Erythroblast (primary cell): ENCODE data around the gene MAN1C1.
A peak's percentile ranks its signal among the peaks of the same experiment; 100 is the strongest.
"Not testable (repeated sequence)": the region's sequence is repeated elsewhere in the genome, so short reads cannot be mapped to it uniquely, and the experiment has no call there.

Source experiments
- DNase-seq, 2 experiments: peaks; one replicate each; lab custom pipeline; 2025; lab: John Stamatoyannopoulos, UW
- GATA1 ChIP-seq: IDR thresholded peaks from 2 replicates; pipeline ENCODE4 v1.6.1; 2011; ENCODE audit warnings: low read depth, mild to moderate bottlenecking, control low read depth, low read length, moderate library complexity
- POLR2A ChIP-seq: IDR thresholded peaks from 2 replicates; pipeline ENCODE4 v1.6.1; 2011; ENCODE audit warnings: mild to moderate bottlenecking, low read length

MAN1C1 gene

GRCh38 chr1:25727635-25728286 is 111.2 kb downstream of the MAN1C1 start:
- no peak for TF ChIP-seq GATA1
- no peak for TF ChIP-seq POLR2A
- no peak for DNase-seq

GRCh38 chr1:25728301-25728935 is 111.8 kb downstream of the MAN1C1 start:
- DNase-seq, result no peak
- no peak for TF ChIP-seq POLR2A
- TF ChIP-seq GATA1, result no peak

GRCh38 chr1:25729045-25729444 is 112.5 kb downstream of the MAN1C1 start:
- no peak for TF ChIP-seq GATA1
- TF ChIP-seq POLR2A, result no peak
- no peak for DNase-seq

- TF ChIP-seq GATA1, result no peak
- TF ChIP-seq POLR2A, result no peak
- DNase-seq, result no peak
Measured at GRCh38 chr1:25729790-25730644, 113.4 kb downstream of the MAN1C1 start.

- DNase-seq, result peak in 1 of 2 experiments; percentile 28
- TF ChIP-seq POLR2A (no peak), GATA1 (no peak)
Measured at GRCh38 chr1:25731148-25731547, 114.6 kb downstream of the MAN1C1 start.

DNA sequence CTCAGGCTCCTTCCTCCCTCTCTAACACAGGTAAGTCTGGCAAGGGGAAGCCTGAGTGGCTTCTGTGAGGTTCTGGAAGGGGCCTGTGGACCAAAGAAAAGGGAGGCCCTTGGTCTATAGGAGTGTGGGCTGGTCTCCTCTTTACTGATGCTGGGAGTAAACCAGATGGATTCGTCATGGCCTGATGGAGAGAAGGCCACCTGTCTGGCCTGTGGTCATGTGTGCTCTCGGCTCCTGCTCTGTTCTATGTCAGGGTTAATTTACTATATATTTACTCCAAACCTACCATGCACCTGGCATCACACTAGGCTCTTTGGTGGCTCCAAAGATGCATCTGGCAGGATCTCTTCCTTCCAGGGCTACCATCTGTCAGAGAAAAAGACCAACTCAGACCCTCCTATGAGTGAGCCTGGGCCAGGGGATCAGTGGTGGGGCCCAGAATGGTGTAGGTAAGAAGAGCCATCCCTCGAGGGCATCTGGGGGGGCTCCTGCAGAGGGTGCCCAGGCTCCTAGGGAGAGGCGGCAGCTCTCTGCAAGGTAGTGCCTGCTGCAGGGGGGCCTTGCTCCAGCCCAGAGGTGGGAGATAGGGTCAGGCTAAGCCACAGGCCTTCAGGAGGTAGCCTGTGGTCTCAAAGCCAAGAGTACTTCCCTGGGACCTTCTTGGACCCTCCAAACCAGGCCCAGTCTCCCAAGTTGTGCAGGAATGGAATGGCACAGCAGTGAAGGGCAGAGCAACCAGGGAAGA is 115.2 kb downstream of the MAN1C1 start:
- no peak for TF ChIP-seq POLR2A
- TF ChIP-seq GATA1, result no peak
- no peak for DNase-seq

DNA sequence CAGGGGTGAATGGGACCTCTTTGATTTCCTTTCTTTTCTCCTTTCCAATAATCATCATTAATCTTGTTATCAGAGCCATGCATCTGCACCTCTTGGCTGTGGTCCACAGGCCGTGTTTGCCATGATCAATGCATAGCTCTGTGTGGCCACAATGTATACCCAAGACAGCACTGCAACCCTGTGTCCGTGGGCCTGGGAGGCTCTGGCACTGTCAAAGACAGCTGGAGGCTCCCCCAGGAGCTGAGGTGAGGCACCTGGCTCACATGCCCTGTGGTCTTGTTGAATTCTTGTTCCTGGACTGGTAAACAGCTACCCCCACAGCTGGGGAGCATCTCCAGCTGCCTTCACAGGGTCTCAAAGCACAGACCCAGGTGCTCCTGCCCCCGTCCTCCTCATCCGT is 116.2 kb downstream of the MAN1C1 start:
- DNase-seq, result no peak
- TF ChIP-seq GATA1 (no peak), POLR2A (no peak)

GRCh38 chr1:25733271-25733670 is 116.7 kb downstream of the MAN1C1 start:
- TF ChIP-seq POLR2A, result no peak
- no peak for TF ChIP-seq GATA1
- no peak for DNase-seq

- not testable (repeated sequence) for DNase-seq
Measured at GRCh38 chr1:25734991-25735390, 118.4 kb downstream of the MAN1C1 start.

DNA sequence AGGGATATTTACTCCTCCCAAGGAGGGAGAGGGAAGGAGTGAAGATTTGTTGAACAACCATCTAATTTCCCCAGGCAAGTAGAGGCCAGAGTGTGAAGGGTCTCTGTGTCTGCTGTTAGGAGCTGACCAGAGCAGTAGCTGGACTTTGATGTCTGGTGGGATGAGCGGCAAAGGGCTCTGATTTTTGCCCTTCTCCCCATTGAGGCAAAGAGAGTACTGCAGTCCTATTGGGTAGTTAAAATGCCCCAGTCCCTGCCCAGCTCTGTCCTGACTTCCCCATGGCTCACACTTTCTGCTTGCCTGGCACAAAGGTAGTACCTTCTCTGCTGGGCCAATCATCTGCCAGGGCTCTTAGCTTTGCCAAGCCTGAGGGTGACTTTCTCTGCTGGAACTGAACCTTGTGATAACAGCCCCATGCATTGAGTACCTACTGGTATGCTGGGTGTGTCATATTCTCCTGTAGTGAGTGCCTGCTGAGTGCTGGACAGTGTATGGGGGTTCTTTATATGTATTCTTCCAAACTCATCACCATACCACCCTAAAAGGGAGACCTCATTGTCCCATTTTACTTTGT is 119.5 kb downstream of the MAN1C1 start:
- DNase-seq, result no peak
- TF ChIP-seq GATA1 (no peak), POLR2A (no peak)

GRCh38 chr1:25737130-25737529 is 120.5 kb downstream of the MAN1C1 start:
- DNase-seq, result no peak
- no peak for TF ChIP-seq POLR2A
- TF ChIP-seq GATA1, result no peak

GRCh38 chr1:25738499-25738898 is 121.9 kb downstream of the MAN1C1 start:
- no peak for DNase-seq
- no peak for TF ChIP-seq GATA1
- no peak for TF ChIP-seq POLR2A

GRCh38 chr1:25739341-25739740 is 122.8 kb downstream of the MAN1C1 start:
- TF ChIP-seq POLR2A (no peak), GATA1 (no peak)
- DNase-seq, result no peak

DNA sequence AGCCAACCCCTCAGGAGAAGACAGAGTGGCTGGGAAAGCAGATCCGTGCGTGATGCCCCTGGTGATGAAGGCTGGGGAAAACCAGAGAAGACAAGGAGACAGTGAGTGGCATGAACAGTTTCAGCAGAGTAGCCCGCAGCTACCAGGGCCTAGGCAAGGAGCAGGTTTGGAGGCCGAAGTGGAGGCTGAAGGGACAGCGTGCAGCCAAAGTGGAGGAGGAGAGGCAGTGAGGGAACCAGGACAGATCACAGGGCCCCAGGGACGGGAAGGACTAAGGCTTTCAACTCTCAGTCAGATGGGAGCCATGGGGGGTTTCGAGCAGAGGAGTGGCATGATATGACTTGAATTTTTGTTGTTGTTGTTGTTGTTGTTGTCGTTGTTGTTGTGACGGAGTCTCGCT is 123.5 kb downstream of the MAN1C1 start:
- DNase-seq, result no peak
- TF ChIP-seq GATA1, result no peak
- no peak for TF ChIP-seq POLR2A
